DND-41 (cell line): ENCODE results near the gene EEF1AKMT2.

Experiments used
- ATAC-seq: fragments of 200-7000 bp; cut with Tn5 transposase; 3 replicates; pipeline ENCODE4 v1.9.1; 2021; ENCODE audit warnings: low read depth; ENCODE audit not compliant: insufficient read depth
- DNase-seq: peaks from one replicate; pipeline ENCODE4 v3.0.0-alpha.2; 2020
- H2AFZ ChIP-seq: 2 replicates; pipeline ENCODE4 v1.6.0; 2012; ENCODE audit warnings: low read depth, low read length
- H3K27ac ChIP-seq: 2 replicates; pipeline ENCODE4 v1.5.1; 2012; ENCODE audit warnings: low read length, inconsistent platforms
- H3K27me3 ChIP-seq: fragments of 200-600 bp; sonication (generic); 2 replicates; pipeline ENCODE4 v1.6.0; 2012; ENCODE audit warnings: low read length, mild to moderate bottlenecking, inconsistent platforms; ENCODE audit not compliant: insufficient read depth, poor library complexity
- H3K36me3 ChIP-seq: 2 replicates; pipeline ENCODE4 v1.5.1; 2012; ENCODE audit warnings: low read length, inconsistent platforms; ENCODE audit not compliant: insufficient read depth
- H3K4me1 ChIP-seq: 2 replicates; pipeline ENCODE4 v1.5.1; 2012; ENCODE audit warnings: mild to moderate bottlenecking, low read length; ENCODE audit not compliant: insufficient read depth
- H3K4me2 ChIP-seq: 2 replicates; pipeline ENCODE4 v1.6.0; 2012; ENCODE audit warnings: mild to moderate bottlenecking, moderate library complexity, low read length, inconsistent platforms; ENCODE audit not compliant: insufficient read depth
- H3K4me3 ChIP-seq, 2 experiments: fragments of 200-600 bp in 1 of 2; shearing (Covaris generic) in 1 of 2; 2 replicates each; pipeline ENCODE4 v1.5.1; 2012 to 2016; ENCODE audit warnings: inconsistent platforms in 2 of 2, low read length in 2 of 2, mild to moderate bottlenecking in 2 of 2, low read depth in 1 of 2, moderate library complexity in 1 of 2
- H3K79me2 ChIP-seq: 2 replicates; pipeline ENCODE4 v1.6.0; 2012; ENCODE audit warnings: low read length, inconsistent platforms; ENCODE audit not compliant: insufficient read depth
- H3K9ac ChIP-seq: 2 replicates; pipeline ENCODE4 v1.6.0; 2012; ENCODE audit warnings: low read depth, mild to moderate bottlenecking, inconsistent platforms, low read length, moderate library complexity
- H3K9me3 ChIP-seq: 2 replicates; pipeline ENCODE4 v1.5.1; 2012; ENCODE audit warnings: low read length, moderate library complexity, mild to moderate bottlenecking, inconsistent platforms; ENCODE audit not compliant: insufficient read depth, severe bottlenecking
- H4K20me1 ChIP-seq: 2 replicates; pipeline ENCODE4 v1.6.0; 2012; ENCODE audit warnings: low read length; ENCODE audit not compliant: insufficient read depth
- CTCF ChIP-seq: IDR thresholded peaks from 2 replicates; pipeline ENCODE4 v1.5.1; 2012; ENCODE audit warnings: borderline replicate concordance, low read length, moderate library complexity, mild to moderate bottlenecking; ENCODE audit not compliant: poor library complexity, severe bottlenecking; ENCODE audit errors: extremely low read depth
- EZH2 ChIP-seq: IDR thresholded peaks from 3 replicates; pipeline ENCODE4 v1.6.1; 2012; ENCODE audit warnings: borderline replicate concordance, low read depth, mild to moderate bottlenecking, moderate library complexity, low read length, inconsistent platforms; ENCODE audit not compliant: severe bottlenecking

EEF1AKMT2 gene

DNA sequence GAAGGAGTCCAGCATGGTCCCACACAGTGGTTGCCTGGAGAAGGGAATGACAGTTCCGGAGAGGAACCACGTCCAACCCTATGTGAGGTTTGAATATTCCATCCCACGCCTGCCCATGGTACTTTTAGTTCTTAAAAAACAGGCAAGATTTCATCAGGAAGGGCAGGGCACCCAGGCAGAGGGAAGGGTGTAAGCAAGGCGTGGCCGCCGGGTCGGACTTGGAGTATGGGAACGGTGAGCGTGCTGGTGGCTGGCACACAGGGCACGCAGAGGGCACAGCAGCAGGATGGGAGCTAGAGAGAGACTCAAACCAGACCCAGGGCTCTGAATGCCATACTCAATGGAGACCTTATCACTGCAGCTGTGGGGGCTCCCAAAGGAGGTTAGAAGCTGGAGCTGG, 81.8 kb downstream of the EEF1AKMT2 start:
- no peak for TF ChIP-seq EZH2
- TF ChIP-seq CTCF = no peak
- peaks cover 99% of the 10 kb centered on the region for H3K79me2 ChIP-seq
- peaks cover 88% of the 10 kb centered on the region for H4K20me1 ChIP-seq
- ATAC-seq (peak; percentile 66), DNase-seq (peak; percentile 27)
- no peaks in the 10 kb centered on the region for H3K9me3 ChIP-seq
- no peak overlapping the region for H3K9ac ChIP-seq
- peaks cover 10% of the 10 kb centered on the region; the same call in 1 of the 2 replicates for H3K4me1 ChIP-seq
- no peak overlapping the region for H2AFZ ChIP-seq
- H3K27ac ChIP-seq = peak overlapping the region; percentile 46; the same call in 1 of the 2 replicates
- no peaks in the 10 kb centered on the region for H3K27me3 ChIP-seq
- no peak overlapping the region for H3K4me3 ChIP-seq
- peaks cover 55% of the 10 kb centered on the region for H3K36me3 ChIP-seq
- H3K4me2 ChIP-seq = no peak overlapping the region

- Histone ChIP-seq H3K9ac (no peak overlapping the region), H3K27ac (peak overlapping the region; percentile 50), H3K4me3 (no peak overlapping the region), H3K27me3 (no peaks in the 10 kb centered on the region), H3K9me3 (no peaks in the 10 kb centered on the region), H3K36me3 (peaks cover 61% of the 10 kb centered on the region), H2AFZ (no peak overlapping the region), H3K4me2 (no peak overlapping the region), H3K79me2 (peaks cover 100% of the 10 kb centered on the region), H4K20me1 (peaks cover 91% of the 10 kb centered on the region), H3K4me1 (peaks cover 10% of the 10 kb centered on the region; the same call in 1 of the 2 replicates)
- ATAC-seq (no peak), DNase-seq (no peak)
- TF ChIP-seq CTCF (no peak), EZH2 (no peak)
These were observed 82.7 kb downstream of the EEF1AKMT2 start for GRCh38 chr10:124708922-124709520.

DNA sequence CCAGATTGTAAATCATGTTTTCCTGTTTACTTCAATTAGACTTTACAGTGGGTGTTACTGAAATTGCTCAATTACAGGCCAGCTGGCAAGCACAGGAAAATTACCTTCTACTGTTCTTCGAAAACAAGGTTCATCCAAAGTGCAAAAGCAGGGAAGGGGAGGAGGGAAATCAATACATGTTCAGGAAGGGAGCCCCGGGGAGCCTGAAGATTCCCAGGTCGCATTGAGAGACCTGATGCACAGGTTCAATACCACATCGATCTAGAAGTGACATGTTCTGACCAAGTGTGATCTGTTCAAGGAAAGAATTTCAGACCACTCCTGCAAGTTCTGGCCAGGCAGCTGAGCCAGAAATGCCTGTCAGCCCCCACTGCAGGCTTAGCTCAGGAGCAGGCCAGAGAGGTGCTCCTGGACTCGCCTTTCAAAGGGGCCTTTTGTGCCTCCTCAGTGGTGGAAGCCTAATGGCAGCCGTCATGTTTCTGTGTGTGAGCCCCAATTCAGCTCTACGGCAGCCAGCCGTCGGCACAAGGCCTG, 83.4 kb downstream of the EEF1AKMT2 start:
- peaks cover 68% of the 10 kb centered on the region for H3K36me3 ChIP-seq
- peak overlapping the region; percentile 50 for H3K27ac ChIP-seq
- H3K27me3 ChIP-seq = no peaks in the 10 kb centered on the region
- H3K9me3 ChIP-seq = no peaks in the 10 kb centered on the region
- TF ChIP-seq CTCF (no peak), EZH2 (no peak)
- H3K4me2 ChIP-seq = no peak overlapping the region
- no peak overlapping the region for H3K4me3 ChIP-seq
- no peak overlapping the region for H2AFZ ChIP-seq
- H3K9ac ChIP-seq = no peak overlapping the region
- H3K79me2 ChIP-seq = peaks cover 100% of the 10 kb centered on the region
- DNase-seq = no peak
- peaks cover 91% of the 10 kb centered on the region for H4K20me1 ChIP-seq
- peaks cover 10% of the 10 kb centered on the region; the same call in 1 of the 2 replicates for H3K4me1 ChIP-seq
- no peak for ATAC-seq
